ES-I3 (cell line): ENCODE results near the gene SKAP1.

Experiments used
- H3K36me3 ChIP-seq: 2 replicates; pipeline ENCODE4 v1.6.1; 2013; ENCODE audit warnings: mild to moderate bottlenecking, low read length, control low read depth, moderate library complexity; ENCODE audit not compliant: insufficient read depth
- H3K4me1 ChIP-seq: 2 replicates; pipeline ENCODE4 v1.6.1; 2013; ENCODE audit warnings: mild to moderate bottlenecking, control low read depth, low read length; ENCODE audit not compliant: insufficient read depth
- H3K9ac ChIP-seq: 2 replicates; pipeline ENCODE4 v1.6.1; 2013; ENCODE audit warnings: low read depth, mild to moderate bottlenecking, low read length, moderate library complexity
- H3K9me3 ChIP-seq: 2 replicates; pipeline ENCODE4 v1.6.1; 2013; ENCODE audit warnings: mild to moderate bottlenecking, low read length, moderate library complexity; ENCODE audit not compliant: control insufficient read depth, insufficient read depth

The SKAP1 gene

GRCh38 chr17:48104440-48104839 is 325.6 kb downstream of the SKAP1 start:
- Histone ChIP-seq H3K4me1 (no peaks in the 10 kb centered on the region), H3K36me3 (no peaks in the 10 kb centered on the region), H3K9ac (no peak overlapping the region), H3K9me3 (no peaks in the 10 kb centered on the region)

GRCh38 chr17:48102798-48103715 is 327.0 kb downstream of the SKAP1 start:
- no peaks in the 10 kb centered on the region for H3K36me3 ChIP-seq
- no peaks in the 10 kb centered on the region for H3K9me3 ChIP-seq
- H3K9ac ChIP-seq, result no peak overlapping the region
- H3K4me1 ChIP-seq, result no peaks in the 10 kb centered on the region

DNA sequence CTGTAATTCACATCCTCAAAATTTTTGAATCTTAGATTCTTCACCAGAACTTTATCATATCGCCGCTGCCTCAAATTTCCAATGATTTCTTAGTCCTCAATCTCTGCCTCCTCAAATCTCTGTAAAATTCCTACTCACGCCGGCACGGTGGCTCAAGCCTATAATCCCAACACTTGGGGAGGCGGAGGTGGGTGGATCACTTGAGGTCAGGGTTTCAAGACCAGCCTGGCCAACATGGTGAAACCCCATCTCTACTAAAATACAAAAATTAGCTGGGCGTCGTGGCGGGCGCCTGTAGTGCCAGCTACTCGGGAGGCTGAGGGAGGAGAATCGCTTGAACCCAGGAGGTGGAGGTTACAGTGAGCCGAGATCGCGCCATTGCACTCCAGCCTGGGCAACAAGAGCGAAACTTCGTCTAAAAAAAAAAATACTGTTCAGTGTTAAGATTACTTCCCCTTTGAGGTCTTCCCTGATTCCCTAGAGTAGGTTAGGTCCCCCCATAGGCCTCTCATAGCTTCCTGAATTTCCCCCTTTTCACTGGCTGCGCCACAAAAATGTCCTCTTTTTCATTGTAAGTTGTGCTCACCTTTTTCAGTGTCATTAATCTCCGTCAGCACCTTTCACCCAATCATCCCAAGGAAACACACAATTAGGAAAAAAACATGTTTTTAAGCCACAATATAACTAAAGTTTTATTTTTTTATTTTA is 327.8 kb downstream of the SKAP1 start:
- peak overlapping the region; percentile 97 for H3K9ac ChIP-seq
- H3K36me3 ChIP-seq, result no peaks in the 10 kb centered on the region
- no peaks in the 10 kb centered on the region for H3K9me3 ChIP-seq
- H3K4me1 ChIP-seq, result no peaks in the 10 kb centered on the region

- Histone ChIP-seq H3K9me3 (no peaks in the 10 kb centered on the region), H3K4me1 (no peaks in the 10 kb centered on the region), H3K36me3 (no peaks in the 10 kb centered on the region), H3K9ac (peak within 1 kb of the TSS; percentile 97)
These were observed 328.8 kb downstream of the SKAP1 start, which contains the start of gene CBX1 for GRCh38 chr17:48101012-48101720. Gene CBX1 (minus strand): TSS chr17:48101478. CDS start chr17:48077004, 24,474 bp downstream.

DNA sequence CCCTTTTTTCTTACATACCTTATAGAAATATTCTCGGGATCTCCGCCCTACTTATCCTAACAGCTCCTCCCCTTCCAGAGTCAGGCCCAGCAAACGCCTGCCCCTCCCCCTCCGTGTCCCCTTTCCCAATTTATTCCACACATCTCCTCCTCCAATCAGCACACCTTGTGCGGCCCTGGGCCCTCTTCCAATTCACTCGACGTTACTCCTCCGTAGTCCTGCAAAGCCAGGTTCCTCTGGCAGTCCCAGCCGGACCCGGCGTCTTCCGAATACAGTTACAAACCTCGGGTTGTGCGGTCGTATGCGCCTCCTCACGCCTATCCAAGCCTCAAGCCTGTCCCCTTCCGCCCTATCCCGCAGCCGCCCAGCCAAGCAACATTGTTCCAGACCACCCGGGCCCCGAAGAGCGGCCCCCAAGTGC is 329.4 kb downstream of the SKAP1 start:
- H3K9ac ChIP-seq, result peak overlapping the region; percentile 97
- no peaks in the 10 kb centered on the region for H3K4me1 ChIP-seq
- H3K9me3 ChIP-seq, result no peaks in the 10 kb centered on the region
- H3K36me3 ChIP-seq, result no peaks in the 10 kb centered on the region

DNA sequence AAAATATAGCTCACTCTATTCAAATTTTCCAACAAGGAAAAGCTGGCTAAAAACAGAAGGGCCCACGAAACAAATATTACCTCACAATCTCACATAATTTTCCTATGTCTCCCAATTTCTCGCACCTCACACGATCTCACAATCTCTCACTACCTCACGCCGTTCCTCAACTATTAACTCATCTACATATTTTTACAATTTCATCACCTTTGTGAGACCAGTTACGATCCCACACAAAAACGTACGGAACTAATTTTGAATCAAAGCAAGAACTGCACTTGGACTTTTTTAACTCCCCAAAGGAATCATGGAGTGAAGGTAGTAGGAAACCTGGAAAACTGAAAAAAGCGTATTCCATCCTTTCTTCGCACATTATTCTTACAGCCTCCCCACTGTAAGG is 329.9 kb downstream of the SKAP1 start:
- no peaks in the 10 kb centered on the region for H3K9me3 ChIP-seq
- H3K4me1 ChIP-seq, result no peaks in the 10 kb centered on the region
- peak overlapping the region; percentile 97 for H3K9ac ChIP-seq
- no peaks in the 10 kb centered on the region for H3K36me3 ChIP-seq

DNA sequence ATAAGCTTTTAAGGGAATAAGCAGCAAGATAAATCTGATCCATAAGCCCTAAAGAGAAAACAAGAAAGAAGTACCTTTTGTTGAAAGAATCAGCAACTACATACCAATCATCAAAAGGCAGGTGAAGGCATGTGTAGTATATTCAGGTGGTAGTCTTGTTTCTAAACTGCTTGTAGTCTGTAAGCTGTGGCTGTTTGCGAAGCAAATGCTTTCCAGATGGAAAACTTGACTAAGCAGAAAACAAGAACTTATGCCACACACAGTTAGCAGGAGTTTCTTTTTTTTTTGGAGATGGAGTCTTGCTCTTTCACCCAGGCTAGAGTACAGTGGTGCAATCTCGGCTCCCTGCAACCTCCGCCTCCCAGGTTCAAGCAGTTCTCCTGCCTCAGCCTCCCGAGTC is 334.4 kb downstream of the SKAP1 start:
- Histone ChIP-seq H3K9ac (no peak overlapping the region), H3K36me3 (peaks cover 11% of the 10 kb centered on the region), H3K4me1 (peaks cover 6% of the 10 kb centered on the region; the same call in 1 of the 2 replicates), H3K9me3 (no peaks in the 10 kb centered on the region)

GRCh38 chr17:48093341-48094045 is 336.5 kb downstream of the SKAP1 start:
- Histone ChIP-seq H3K4me1 (peaks cover 6% of the 10 kb centered on the region; the same call in 1 of the 2 replicates), H3K9me3 (no peaks in the 10 kb centered on the region), H3K9ac (no peak overlapping the region), H3K36me3 (peaks cover 11% of the 10 kb centered on the region)

DNA sequence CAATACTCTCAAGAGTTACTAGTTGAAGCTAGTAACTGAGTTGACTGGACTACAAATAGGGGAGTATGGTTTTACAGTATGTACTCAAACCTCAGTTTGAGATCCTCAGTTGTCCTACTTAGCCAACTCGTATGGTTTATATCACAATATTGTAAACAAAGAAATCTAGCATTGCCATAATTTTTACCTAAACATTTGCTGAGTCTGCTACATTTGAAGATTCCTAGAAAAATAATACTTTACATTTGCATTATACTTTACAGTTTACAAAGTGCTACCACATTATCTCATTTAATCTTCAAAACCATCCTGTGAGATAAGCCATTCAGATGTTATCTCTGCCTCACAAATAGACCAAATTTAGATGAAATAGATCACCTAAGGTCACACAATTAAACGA is 345.1 kb downstream of the SKAP1 start:
- no peaks in the 10 kb centered on the region for H3K4me1 ChIP-seq
- H3K9ac ChIP-seq, result no peak overlapping the region
- no peaks in the 10 kb centered on the region for H3K9me3 ChIP-seq
- no peaks in the 10 kb centered on the region for H3K36me3 ChIP-seq
